ENCODE data around the gene LIMS4. TPM values are rescaled to one million over a fixed set of nuclear protein-coding genes. Genes with fewer than 3 reads are reported as not detected.

LIMS4 gene
- total RNA-seq, 1 donor from 2014 or later: not detected

Other genes with a start within 250 kb of the LIMS4 start
- 13.0 and 20.9 TPM in 2 replicates for gene RGPD6, start 104.4 kb upstream of the LIMS4 start, total RNA-seq
- 68.4 and 74.4 TPM in 2 replicates for gene BUB1, start 205.2 kb upstream of the LIMS4 start, total RNA-seq